ENCODE results near the gene UBQLN4.

UBQLN4 gene

DNA sequence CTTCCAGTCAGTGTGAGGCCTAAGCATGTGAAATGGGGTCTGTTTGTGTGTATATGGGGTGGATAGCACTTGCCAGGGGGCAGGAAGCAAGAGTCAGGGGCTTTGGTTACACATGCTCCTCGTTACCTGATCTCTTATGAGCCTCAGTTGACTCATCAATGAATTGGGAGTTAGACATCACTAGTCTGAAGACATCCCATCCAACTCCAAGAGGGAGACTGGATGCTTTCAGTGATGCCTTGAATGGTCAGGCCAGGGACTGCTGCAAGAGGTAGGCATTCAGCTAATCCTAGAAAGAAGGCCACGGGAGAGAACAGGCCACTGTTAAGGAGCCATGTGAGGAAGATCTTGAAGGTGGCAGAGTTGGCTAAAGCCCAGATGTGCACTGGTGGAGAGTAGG, 13.7 kb upstream of the UBQLN4 start:
- Histone ChIP-seq H3K9ac (ENCODE audit: insufficient read length, low read depth) (no peak overlapping the region), H3K36me3 (ENCODE audit: insufficient read depth, insufficient read length, low read length) (no peaks in the 10 kb centered on the region)
- TF ChIP-seq YY1 (IDR thresholded peaks at IDR 0.05; ENCODE audit: insufficient read depth, insufficient read length) (no peak), SUZ12 (IDR thresholded peaks at IDR 0.05; ENCODE audit: extremely low read depth, insufficient read depth, insufficient read length) (no peak), ZNF274 (IDR thresholded peaks at IDR 0.05; ENCODE audit: low read depth, low read length) (no peak)

GRCh38 chr1:156065871-156066270, 12.3 kb upstream of the UBQLN4 start:
- no peak for DNase-seq (ENCODE audit: low read depth, low spot score)
- H3K9me3 ChIP-seq (ENCODE audit: insufficient read depth, low read length): no peaks in the 10 kb centered on the region
- H3K4me3 ChIP-seq (ENCODE audit: insufficient read length, low read depth): no peak overlapping the region
- H3K27me3 ChIP-seq (ENCODE audit: insufficient read depth, insufficient read length): no peaks in the 10 kb centered on the region
- peaks cover 34% of the 10 kb centered on the region for H3K4me1 ChIP-seq (ENCODE audit: insufficient read depth, insufficient read length)
- H3K36me3 ChIP-seq (ENCODE audit: insufficient read depth, insufficient read length, low read length): no peaks in the 10 kb centered on the region
- H3K9ac ChIP-seq (ENCODE audit: insufficient read length, low read depth): no peak overlapping the region
- TF ChIP-seq SUZ12 (IDR thresholded peaks at IDR 0.05; ENCODE audit: extremely low read depth, insufficient read depth, insufficient read length): no peak
- no peak for TF ChIP-seq ZNF274 (IDR thresholded peaks at IDR 0.05; ENCODE audit: low read depth, low read length)
- no peak for TF ChIP-seq YY1 (IDR thresholded peaks at IDR 0.05; ENCODE audit: insufficient read depth, insufficient read length)

More for the DNA sequence above, 13.7 kb upstream of the UBQLN4 start:
- Histone ChIP-seq H3K4me1 (ENCODE audit: insufficient read depth, insufficient read length) (peaks cover 28% of the 10 kb centered on the region), H3K27me3 (ENCODE audit: insufficient read depth, insufficient read length) (no peaks in the 10 kb centered on the region), H3K4me3 (ENCODE audit: insufficient read length, low read depth) (no peak overlapping the region), H3K9me3 (ENCODE audit: insufficient read depth, low read length) (no peaks in the 10 kb centered on the region)
- DNase-seq (ENCODE audit: low read depth, low spot score): no peak

GRCh38 chr1:156065212-156065611, 11.6 kb upstream of the UBQLN4 start:
- no peak overlapping the region for H3K4me3 ChIP-seq (ENCODE audit: insufficient read length, low read depth)
- no peak for DNase-seq (ENCODE audit: low read depth, low spot score)
- no peaks in the 10 kb centered on the region for H3K9me3 ChIP-seq (ENCODE audit: insufficient read depth, low read length)
- H3K4me1 ChIP-seq (ENCODE audit: insufficient read depth, insufficient read length): peaks cover 31% of the 10 kb centered on the region
- no peak overlapping the region for H3K9ac ChIP-seq (ENCODE audit: insufficient read length, low read depth)
- no peaks in the 10 kb centered on the region for H3K27me3 ChIP-seq (ENCODE audit: insufficient read depth, insufficient read length)
- TF ChIP-seq SUZ12 (IDR thresholded peaks at IDR 0.05; ENCODE audit: extremely low read depth, insufficient read depth, insufficient read length) (no peak), YY1 (IDR thresholded peaks at IDR 0.05; ENCODE audit: insufficient read depth, insufficient read length) (no peak), ZNF274 (IDR thresholded peaks at IDR 0.05; ENCODE audit: low read depth, low read length) (no peak)
- H3K36me3 ChIP-seq (ENCODE audit: insufficient read depth, insufficient read length, low read length): no peaks in the 10 kb centered on the region

- no peak for DNase-seq (ENCODE audit: low read depth, low spot score)
- TF ChIP-seq ZNF274 (IDR thresholded peaks at IDR 0.05; ENCODE audit: low read depth, low read length) (no peak), YY1 (IDR thresholded peaks at IDR 0.05; ENCODE audit: insufficient read depth, insufficient read length) (no peak), SUZ12 (IDR thresholded peaks at IDR 0.05; ENCODE audit: extremely low read depth, insufficient read depth, insufficient read length) (no peak)
- no peak overlapping the region for H3K4me3 ChIP-seq (ENCODE audit: insufficient read length, low read depth)
- peaks cover 25% of the 10 kb centered on the region for H3K4me1 ChIP-seq (ENCODE audit: insufficient read depth, insufficient read length)
- no peaks in the 10 kb centered on the region for H3K9me3 ChIP-seq (ENCODE audit: insufficient read depth, low read length)
- H3K9ac ChIP-seq (ENCODE audit: insufficient read length, low read depth): no peak overlapping the region
- H3K36me3 ChIP-seq (ENCODE audit: insufficient read depth, insufficient read length, low read length): no peaks in the 10 kb centered on the region
- H3K27me3 ChIP-seq (ENCODE audit: insufficient read depth, insufficient read length): no peaks in the 10 kb centered on the region
These were observed 11.0 kb upstream of the UBQLN4 start for GRCh38 chr1:156064615-156065014.

- no peak for TF ChIP-seq SUZ12 (IDR thresholded peaks at IDR 0.05; ENCODE audit: extremely low read depth, insufficient read depth, insufficient read length)
- TF ChIP-seq YY1 (IDR thresholded peaks at IDR 0.05; ENCODE audit: insufficient read depth, insufficient read length): no peak
- TF ChIP-seq ZNF274 (IDR thresholded peaks at IDR 0.05; ENCODE audit: low read depth, low read length): no peak
- Histone ChIP-seq H3K36me3 (ENCODE audit: insufficient read depth, insufficient read length, low read length) (peaks cover 6% of the 10 kb centered on the region), H3K4me3 (ENCODE audit: insufficient read length, low read depth) (no peak overlapping the region), H3K4me1 (ENCODE audit: insufficient read depth, insufficient read length) (peaks cover 28% of the 10 kb centered on the region), H3K9me3 (ENCODE audit: insufficient read depth, low read length) (no peaks in the 10 kb centered on the region), H3K27me3 (ENCODE audit: insufficient read depth, insufficient read length) (no peaks in the 10 kb centered on the region), H3K9ac (ENCODE audit: insufficient read length, low read depth) (no peak overlapping the region)
- DNase-seq (ENCODE audit: low read depth, low spot score): no peak
These were observed 10.3 kb upstream of the UBQLN4 start for GRCh38 chr1:156063997-156064285.

DNA sequence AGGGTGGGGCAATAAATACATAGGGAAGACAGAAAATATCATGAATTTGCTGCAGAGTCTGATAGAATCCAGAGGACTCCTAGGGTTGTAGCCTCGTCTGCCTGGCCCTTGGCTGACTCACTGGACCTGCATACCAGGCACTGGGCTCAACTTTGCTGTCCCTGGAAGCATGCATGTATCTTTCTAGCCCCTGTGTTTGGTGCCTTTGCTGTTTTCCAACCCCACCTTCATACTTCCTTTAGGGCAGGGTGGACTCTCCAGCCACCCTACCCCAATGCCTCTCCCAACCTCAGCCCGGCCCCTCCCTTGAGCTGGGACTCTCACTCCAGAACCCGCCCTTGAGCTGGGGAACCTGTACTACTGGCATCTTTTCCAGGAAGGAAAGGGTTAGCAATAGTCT, 8.6 kb upstream of the UBQLN4 start:
- H3K27me3 ChIP-seq (ENCODE audit: insufficient read depth, insufficient read length): no peaks in the 10 kb centered on the region
- H3K36me3 ChIP-seq (ENCODE audit: insufficient read depth, insufficient read length, low read length): peaks cover 24% of the 10 kb centered on the region
- DNase-seq (ENCODE audit: low read depth, low spot score): no peak
- TF ChIP-seq ZNF274 (IDR thresholded peaks at IDR 0.05; ENCODE audit: low read depth, low read length) (no peak), SUZ12 (IDR thresholded peaks at IDR 0.05; ENCODE audit: extremely low read depth, insufficient read depth, insufficient read length) (no peak), YY1 (IDR thresholded peaks at IDR 0.05; ENCODE audit: insufficient read depth, insufficient read length) (no peak)
- no peak overlapping the region for H3K9ac ChIP-seq (ENCODE audit: insufficient read length, low read depth)
- no peaks in the 10 kb centered on the region for H3K9me3 ChIP-seq (ENCODE audit: insufficient read depth, low read length)
- no peak overlapping the region for H3K4me3 ChIP-seq (ENCODE audit: insufficient read length, low read depth)
- peaks cover 28% of the 10 kb centered on the region for H3K4me1 ChIP-seq (ENCODE audit: insufficient read depth, insufficient read length)

DNA sequence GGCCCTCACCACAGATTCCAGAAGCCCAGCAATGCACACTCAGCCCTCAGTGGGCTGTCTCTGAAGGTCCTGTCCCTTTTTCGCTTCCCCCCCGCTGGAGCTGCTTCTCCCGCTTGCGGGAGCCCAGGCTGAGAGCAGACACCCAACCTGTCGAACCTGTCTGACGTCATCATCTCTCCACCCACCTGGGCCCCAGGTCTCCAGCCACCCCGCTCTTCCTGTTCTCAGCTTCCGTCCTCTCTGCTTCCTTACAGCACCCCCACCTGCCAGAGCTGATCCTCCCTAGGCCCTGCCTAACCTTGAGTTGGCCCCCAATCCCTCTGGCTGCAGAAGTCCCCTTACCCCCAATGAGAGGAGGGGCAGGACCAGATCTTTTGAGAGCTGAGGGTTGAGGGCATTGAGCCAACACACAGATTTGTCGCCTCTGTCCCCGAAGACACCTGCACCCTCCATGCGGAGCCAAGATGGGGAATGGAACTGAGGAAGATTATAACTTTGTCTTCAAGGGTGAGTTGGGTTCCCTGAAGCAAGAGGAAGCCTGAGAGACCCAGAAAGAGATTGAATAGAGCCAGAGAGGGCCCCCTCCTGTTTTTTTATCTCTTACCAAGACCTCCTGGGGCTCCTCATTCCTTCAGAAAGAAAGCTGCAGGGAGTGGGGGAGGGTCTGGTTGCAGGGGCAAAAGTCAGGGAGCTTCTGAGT, 7.5 kb upstream of the UBQLN4 start, which contains the start of gene RAB25:
Gene RAB25, plus strand, starts transcription at position 224 of the 700 bp plus-strand sequence. Its CDS starts 241 bp downstream, at position 465.
- Histone ChIP-seq H3K4me3 (ENCODE audit: insufficient read length, low read depth) (peak within 1 kb of the TSS; percentile 27), H3K9me3 (ENCODE audit: insufficient read depth, low read length) (no peaks in the 10 kb centered on the region), H3K27me3 (ENCODE audit: insufficient read depth, insufficient read length) (no peaks in the 10 kb centered on the region), H3K9ac (ENCODE audit: insufficient read length, low read depth) (peak within 1 kb of the TSS; percentile 54), H3K36me3 (ENCODE audit: insufficient read depth, insufficient read length, low read length) (peaks cover 32% of the 10 kb centered on the region), H3K4me1 (ENCODE audit: insufficient read depth, insufficient read length) (peaks cover 28% of the 10 kb centered on the region)
- DNase-seq (ENCODE audit: low read depth, low spot score): peak; percentile 85
- TF ChIP-seq YY1 (IDR thresholded peaks at IDR 0.05; ENCODE audit: insufficient read depth, insufficient read length) (no peak), ZNF274 (IDR thresholded peaks at IDR 0.05; ENCODE audit: low read depth, low read length) (no peak), SUZ12 (IDR thresholded peaks at IDR 0.05; ENCODE audit: extremely low read depth, insufficient read depth, insufficient read length) (no peak)

All from NT2/D1 (cell line).